H1 (cell line): ENCODE data around the gene DNAL4. TPM values are rescaled to one million over a fixed set of nuclear protein-coding genes. Genes with fewer than 3 reads are reported as not detected.

ENCODE experiments used
- JUN ChIP-seq: IDR thresholded peaks from 2 replicates; pipeline ENCODE4 v1.6.1; 2011; ENCODE audit warnings: low read depth, mild to moderate bottlenecking, improper control_type of control experiment, low read length
- MAX ChIP-seq: IDR thresholded peaks from 2 replicates; pipeline ENCODE4 v1.6.1; 2012; ENCODE audit warnings: inconsistent platforms
- SP4 ChIP-seq: IDR thresholded peaks from 2 replicates; pipeline ENCODE4 v1.6.1; 2012; ENCODE audit warnings: low read length, inconsistent platforms
- polyA plus RNA-seq, 7 experiments: library from polyadenylated mRNA; depleted of rRNA in 3 of 7; stranded (reverse) in 5 of 7; unstranded in 2 of 7; fragments of >200 nt in 5 of 7; fragments of 200-250 nt in 2 of 7; gene quantifications; 1 replicate in 5 of 7; 2 replicates in 1 of 7; 4 replicates in 1 of 7; pipeline versions ENCODE4 v1.2.1 to v1.2.3, GENCODE V29; 2011 to 2013; ENCODE audit warnings: missing spikeins in 2 of 7, mixed read lengths in 2 of 7
- total RNA-seq: library from RNA; stranded (reverse); fragmentation: NEBNext Ultra II Directional; extraction: Animal tissue kit (Norgen Biotek cat#: 25700); gene quantifications from 2 replicates; pipeline ENCODE4 v1.2.1, GENCODE V29; 2021

The DNAL4 gene
- total and polyA plus RNA-seq, 2 of the 8 experiments (the other 6 are each of a cell fraction or from before 2014, with no cell fraction given): 8.8 to 14.0 TPM

- TF ChIP-seq MAX (no peak), SP4 (no peak), JUN (no peak)
Measured at GRCh38 chr22:38776086-38776485, 17.9 kb downstream of the DNAL4 start (continued).
